Thoracic aorta (tissue), 2 donors: ENCODE results near the gene PSMA6. TPM values are rescaled to one million over a fixed set of nuclear protein-coding genes. Genes with fewer than 3 reads are reported as not detected.

Experiments used
- ATAC-seq: fragments of 150-250 bp; one replicate; pipeline ENCODE4 v1.8.0; 2017; ENCODE audit warnings: low read depth; ENCODE audit not compliant: insufficient number of reproducible peaks, low FRiP score
- DNase-seq: peaks from one replicate; pipeline ENCODE4 v3.0.0-alpha.2; 2020; ENCODE audit warnings: low spot score
- H3K27ac ChIP-seq, 2 donors: fragments of 200-600 bp; sonication (generic); 1 replicate in 1 of 2; 2 replicates in 1 of 2; pipeline ENCODE4 v1.5.1; 2016; ENCODE audit warnings: mild to moderate bottlenecking in 2 of 2, moderate library complexity in 2 of 2
- H3K27me3 ChIP-seq: fragments of 200-600 bp; sonication (generic); replicated peaks from 2 replicates; pipeline ENCODE4 v1.6.0; 2016; ENCODE audit warnings: mild to moderate bottlenecking; ENCODE audit not compliant: insufficient read depth
- H3K36me3 ChIP-seq: fragments of 200-600 bp; sonication (generic); one replicate; pipeline ENCODE4 v1.5.1; 2016
- H3K4me1 ChIP-seq, 2 donors: fragments of 200-600 bp; sonication (generic); 1 replicate in 1 of 2; 2 replicates in 1 of 2; pipeline versions ENCODE4 v1.5.1 to v1.6.0; 2016; ENCODE audit warnings: low read depth in 2 of 2, mild to moderate bottlenecking in 1 of 2; ENCODE audit not compliant: control insufficient read depth in 1 of 2
- H3K4me3 ChIP-seq: fragments of 200-600 bp; sonication (generic); 2 replicates; pipeline ENCODE4 v1.5.1; 2016; ENCODE audit warnings: mild to moderate bottlenecking
- H3K9me3 ChIP-seq: fragments of 200-600 bp; sonication (generic); 2 replicates; pipeline ENCODE4 v1.5.1; 2016
- total RNA-seq, 2 donors: library from RNA; depleted of rRNA; stranded (reverse); fragments of >200 nt; gene quantifications; one replicate each; pipeline versions ENCODE4 v1.1.0 to v1.2.3, GENCODE V29; 2016
- TF ChIP-seq, protein P1 (sequence below): fragments of 200-600 bp; sonication (generic); IDR thresholded peaks from one replicate; pipeline ENCODE4 v1.5.1; 2019; ENCODE audit warnings: antibody characterized with exemption

Gene PSMA6
- total RNA-seq, 2 donors from 2014 or later: 56.5 to 119 TPM

- H3K27ac ChIP-seq: no peak overlapping the region
- no peaks in the 10 kb centered on the region for H3K36me3 ChIP-seq
- no peaks in the 10 kb centered on the region for H3K27me3 ChIP-seq
- TF ChIP-seq, protein P1, sequence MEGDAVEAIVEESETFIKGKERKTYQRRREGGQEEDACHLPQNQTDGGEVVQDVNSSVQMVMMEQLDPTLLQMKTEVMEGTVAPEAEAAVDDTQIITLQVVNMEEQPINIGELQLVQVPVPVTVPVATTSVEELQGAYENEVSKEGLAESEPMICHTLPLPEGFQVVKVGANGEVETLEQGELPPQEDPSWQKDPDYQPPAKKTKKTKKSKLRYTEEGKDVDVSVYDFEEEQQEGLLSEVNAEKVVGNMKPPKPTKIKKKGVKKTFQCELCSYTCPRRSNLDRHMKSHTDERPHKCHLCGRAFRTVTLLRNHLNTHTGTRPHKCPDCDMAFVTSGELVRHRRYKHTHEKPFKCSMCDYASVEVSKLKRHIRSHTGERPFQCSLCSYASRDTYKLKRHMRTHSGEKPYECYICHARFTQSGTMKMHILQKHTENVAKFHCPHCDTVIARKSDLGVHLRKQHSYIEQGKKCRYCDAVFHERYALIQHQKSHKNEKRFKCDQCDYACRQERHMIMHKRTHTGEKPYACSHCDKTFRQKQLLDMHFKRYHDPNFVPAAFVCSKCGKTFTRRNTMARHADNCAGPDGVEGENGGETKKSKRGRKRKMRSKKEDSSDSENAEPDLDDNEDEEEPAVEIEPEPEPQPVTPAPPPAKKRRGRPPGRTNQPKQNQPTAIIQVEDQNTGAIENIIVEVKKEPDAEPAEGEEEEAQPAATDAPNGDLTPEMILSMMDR: no peak
- H3K9me3 ChIP-seq: no peaks in the 10 kb centered on the region
- H3K4me3 ChIP-seq: no peak overlapping the region
- ATAC-seq (no peak), DNase-seq (no peak)
- H3K4me1 ChIP-seq: peaks cover 7 to 16% of the 10 kb centered on the region in 2 donors
Measured at GRCh38 chr14:35287431-35288013, 4.7 kb upstream of the PSMA6 start.

- no peak overlapping the region for H3K4me3 ChIP-seq
- H3K27ac ChIP-seq: no peak overlapping the region
- ATAC-seq: no peak
- H3K4me1 ChIP-seq: peaks cover 23 to 34% of the 10 kb centered on the region in 2 donors
- TF ChIP-seq, protein P1: no peak
- H3K36me3 ChIP-seq: no peaks in the 10 kb centered on the region
- no peaks in the 10 kb centered on the region for H3K27me3 ChIP-seq
- DNase-seq: no peak
- no peaks in the 10 kb centered on the region for H3K9me3 ChIP-seq
Measured at GRCh38 chr14:35289623-35290022, 2.6 kb upstream of the PSMA6 start.

- DNase-seq: no peak
- Histone ChIP-seq H3K27me3 (no peaks in the 10 kb centered on the region), H3K4me3 (peak overlapping the region; percentile 97), H3K36me3 (no peaks in the 10 kb centered on the region), H3K4me1 (peaks cover 36 to 39% of the 10 kb centered on the region in 2 donors), H3K27ac (peak overlapping the region; percentile 85 to 89), H3K9me3 (no peaks in the 10 kb centered on the region)
- TF ChIP-seq, protein P1: no peak
- ATAC-seq: no peak
Measured at GRCh38 chr14:35292770-35293561, 784 bp downstream of the PSMA6 start.

GRCh38 chr14:35295845-35296161 lies 3.6 kb downstream of the PSMA6 start:
- ATAC-seq (no peak), DNase-seq (no peak)
- Histone ChIP-seq H3K27me3 (no peaks in the 10 kb centered on the region), H3K9me3 (no peaks in the 10 kb centered on the region), H3K27ac (no peak overlapping the region), H3K4me1 (peaks cover 35 to 45% of the 10 kb centered on the region in 2 donors), H3K4me3 (no peak overlapping the region), H3K36me3 (no peaks in the 10 kb centered on the region)
- TF ChIP-seq, protein P1: no peak

DNA sequence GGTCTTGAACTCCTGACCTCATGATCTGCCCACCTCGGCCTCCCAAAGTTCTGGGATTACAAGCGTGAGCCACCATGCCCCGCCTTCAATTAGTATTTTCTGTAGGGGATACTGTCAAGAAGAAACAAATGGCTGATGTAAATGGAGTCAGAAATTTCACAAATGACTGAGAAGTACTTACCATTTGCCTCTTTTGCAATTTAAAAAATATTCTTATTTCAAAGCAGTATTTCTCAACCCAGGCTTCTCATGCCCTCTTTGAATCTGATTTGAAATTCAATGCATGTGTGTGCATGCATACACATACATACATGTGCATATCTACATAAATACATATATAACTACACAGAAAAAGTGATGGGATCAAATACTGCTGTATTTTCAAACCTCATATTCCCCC lies 4.4 kb downstream of the PSMA6 start:
- ATAC-seq (no peak), DNase-seq (no peak)
- Histone ChIP-seq H3K4me1 (peaks cover 30 to 45% of the 10 kb centered on the region in 2 donors), H3K9me3 (no peaks in the 10 kb centered on the region), H3K27me3 (no peaks in the 10 kb centered on the region), H3K27ac (no peak overlapping the region), H3K4me3 (no peak overlapping the region), H3K36me3 (no peaks in the 10 kb centered on the region)
- TF ChIP-seq, protein P1: no peak
